GM23338 (cell line): ENCODE measurements around the gene PCGF3. TPM values are rescaled to one million over a fixed set of nuclear protein-coding genes. Genes with fewer than 3 reads are reported as not detected.
A peak's percentile ranks its signal among the peaks of the same experiment; 100 is the strongest.
"Not testable (repeated sequence)": the region's sequence is repeated elsewhere in the genome, so short reads cannot be mapped to it uniquely, and the experiment has no call there.

Experiments used
- ATAC-seq: fragments of 200-7000 bp; cut with Tn5 transposase; 3 replicates; pipeline ENCODE4 v1.9.1; 2020
- DNase-seq: peaks from one replicate; pipeline ENCODE4 v3.0.0-alpha.2; 2015; ENCODE audit warnings: low spot score
- H2AFZ ChIP-seq: fragments of 200-600 bp; sonication (generic); 2 replicates; pipeline ENCODE4 v1.8.0; 2016; ENCODE audit warnings: antibody characterized with exemption, mild to moderate bottlenecking, moderate library complexity
- H3F3A ChIP-seq: fragments of 200-600 bp; sonication (generic); replicated peaks from 2 replicates; pipeline ENCODE4 v1.8.0; 2017; ENCODE audit warnings: antibody characterized with exemption, mixed run types, low read depth
- H3K27ac ChIP-seq: fragments of 200-600 bp; sonication (generic); 2 replicates; pipeline ENCODE4 v1.6.1; 2016; ENCODE audit warnings: low read depth
- H3K27me3 ChIP-seq: fragments of 200-600 bp; sonication (generic); 2 replicates; pipeline ENCODE4 v1.8.0; 2016; ENCODE audit warnings: mild to moderate bottlenecking, mixed run types, moderate library complexity; ENCODE audit not compliant: insufficient read depth
- H3K36me3 ChIP-seq: fragments of 200-600 bp; sonication (generic); 2 replicates; pipeline ENCODE4 v1.8.0; 2016; ENCODE audit warnings: mild to moderate bottlenecking; ENCODE audit not compliant: insufficient read depth
- H3K4me1 ChIP-seq: fragments of 200-600 bp; sonication (generic); 2 replicates; pipeline ENCODE4 v1.8.0; 2016; ENCODE audit warnings: mild to moderate bottlenecking, moderate library complexity; ENCODE audit not compliant: insufficient read depth
- H3K4me2 ChIP-seq: fragments of 200-600 bp; sonication (generic); 2 replicates; pipeline ENCODE4 v1.7.1; 2017; ENCODE audit warnings: mixed run types
- H3K4me3 ChIP-seq: fragments of 200-600 bp; sonication (generic); 2 replicates; pipeline ENCODE4 v1.6.1; 2016; ENCODE audit warnings: mixed run types
- H3K79me2 ChIP-seq: fragments of 200-600 bp; sonication (generic); replicated peaks from 2 replicates; pipeline ENCODE4 v1.8.0; 2017; ENCODE audit warnings: mild to moderate bottlenecking; ENCODE audit not compliant: insufficient read depth
- H3K9me2 ChIP-seq: fragments of 200-600 bp; sonication (generic); 2 replicates; pipeline ENCODE4 v1.8.0; 2017; ENCODE audit not compliant: insufficient read depth
- H4K20me1 ChIP-seq: fragments of 200-600 bp; sonication (generic); replicated peaks from 2 replicates; pipeline ENCODE4 v1.8.0; 2017; ENCODE audit warnings: mild to moderate bottlenecking; ENCODE audit not compliant: insufficient read depth
- H3K27ac Mint-ChIP-seq: 2 replicates; pipeline ENCODE4 v1.8.0; 2020; ENCODE audit warnings: inconsistent platforms, mild to moderate bottlenecking, moderate library complexity, mixed read lengths
- H3K27me3 Mint-ChIP-seq: 3 replicates; pipeline ENCODE4 v1.8.0; 2022; ENCODE audit warnings: low read depth, mild to moderate bottlenecking, moderate library complexity, mixed read lengths, inconsistent platforms; ENCODE audit not compliant: insufficient read depth, poor library complexity
- H3K36me3 Mint-ChIP-seq: 3 replicates; pipeline ENCODE4 v1.8.0; 2021; ENCODE audit warnings: low read depth, mild to moderate bottlenecking, inconsistent platforms, moderate library complexity, mixed read lengths
- H3K4me1 Mint-ChIP-seq: 3 replicates; pipeline ENCODE4 v1.8.0; 2020; ENCODE audit warnings: mild to moderate bottlenecking, inconsistent platforms, mixed read lengths
- H3K4me3 Mint-ChIP-seq: 3 replicates; pipeline ENCODE4 v1.8.0; 2021; ENCODE audit warnings: moderate library complexity, mild to moderate bottlenecking, inconsistent platforms, mixed read lengths
- H3K9me3 Mint-ChIP-seq: 3 replicates; pipeline ENCODE4 v1.8.0; 2020; ENCODE audit warnings: moderate library complexity, mild to moderate bottlenecking, inconsistent platforms, mixed read lengths
- ETS1 ChIP-seq: IDR thresholded peaks from 2 replicates; pipeline ENCODE4 v1.6.1; 2016; ENCODE audit warnings: antibody characterized with exemption
- EZH2 ChIP-seq: fragments of 200-600 bp; sonication (generic); IDR thresholded peaks from one replicate; pipeline ENCODE4 v1.8.0; 2017; ENCODE audit warnings: antibody characterized with exemption, mild to moderate bottlenecking, low read depth; ENCODE audit not compliant: unreplicated experiment
- EZH2phosphoT487 ChIP-seq: fragments of 200-600 bp; sonication (generic); IDR thresholded peaks from one replicate; pipeline ENCODE4 v1.8.1; 2018; ENCODE audit warnings: antibody characterized with exemption; ENCODE audit not compliant: unreplicated experiment
- POLR2AphosphoS5 ChIP-seq: IDR thresholded peaks from 2 replicates; pipeline ENCODE4 v1.6.1; 2016; ENCODE audit warnings: antibody characterized with exemption, low read depth
- ZNF331 ChIP-seq: fragments of 250-450 bp; sonication (Bioruptor Pico); IDR thresholded peaks from 2 replicates; pipeline ENCODE4 v1.5.0; 2020; ENCODE audit warnings: low read depth, mild to moderate bottlenecking, moderate library complexity
- polyA plus RNA-seq: library from polyadenylated mRNA; unstranded; fragments of >200 nt; fragmentation: Nextera tagmentation; extraction: Ambion mirVana; gene quantifications from 2 replicates; pipeline ENCODE4 v1.2.1, GENCODE V29; 2016
- total RNA-seq: library from RNA; depleted of rRNA; stranded (reverse); fragments of >200 nt; shearing (Covaris generic); gene quantifications from 2 replicates; pipeline ENCODE4 v1.2.3, GENCODE V29; 2014
- TF ChIP-seq, protein P1 (sequence below), 2 experiments: fragments of 200-600 bp in 1 of 2; sonication (generic) in 1 of 2; conservative IDR thresholded peaks; 2 replicates each; pipeline versions ENCODE4 v1.5.1 to v1.6.1; 2016 to 2017; ENCODE audit warnings: antibody characterized with exemption in 2 of 2, low read depth in 2 of 2, mild to moderate bottlenecking in 2 of 2, moderate library complexity in 1 of 2
- TF ChIP-seq, protein P2 (sequence below): IDR thresholded peaks from one replicate; pipeline ENCODE4 v1.6.1; 2018; ENCODE audit warnings: antibody characterized with exemption; ENCODE audit not compliant: unreplicated experiment

Gene PCGF3
- total and polyA plus RNA-seq, 2 experiments from 2014 or later, result 33.1 to 49.0 TPM

GRCh38 chr4:779555-779954, 73.9 kb downstream of the PCGF3 start (continued):
- TF ChIP-seq ETS1, result no peak

DNA sequence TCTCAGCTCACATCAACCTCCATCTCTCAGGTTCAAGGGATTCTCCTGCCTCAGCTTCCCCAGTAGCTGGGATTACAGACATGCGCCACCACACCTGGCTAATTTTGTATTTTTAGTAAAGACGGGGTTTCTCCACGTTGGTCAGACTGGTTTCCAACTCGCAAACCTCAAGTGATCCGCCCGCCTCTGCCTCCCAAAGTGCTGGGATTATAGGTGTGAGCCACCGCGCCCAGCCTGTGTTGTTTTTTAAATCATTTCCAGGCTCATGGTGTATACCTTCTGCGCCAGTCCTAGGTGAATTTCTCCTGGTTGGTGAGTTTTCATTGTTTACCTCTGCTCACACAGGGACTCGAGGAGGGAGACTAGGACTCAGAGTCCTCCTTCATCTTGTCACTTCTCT, 74.6 kb downstream of the PCGF3 start:
- Mint-ChIP-seq H3K4me3 (peak overlapping the region; percentile 85), H3K4me1 (peaks cover 27% of the 10 kb centered on the region), H3K36me3 (peaks cover 54% of the 10 kb centered on the region), H3K27me3 (peaks cover 45% of the 10 kb centered on the region), H3K27ac (peak overlapping the region; percentile 52; the same call in 1 of the 2 replicates)
- peak overlapping the region; percentile 99 for H3K4me2 ChIP-seq
- peaks cover 48% of the 10 kb centered on the region for H4K20me1 ChIP-seq
- not testable (repeated sequence) for ATAC-seq, DNase-seq, H3K9me3 Mint-ChIP-seq, H3K9me2 ChIP-seq, H3K27ac ChIP-seq, H2AFZ ChIP-seq
- H3K36me3 ChIP-seq, result peaks cover 37% of the 10 kb centered on the region
- H3K27me3 ChIP-seq, result peaks cover 25% of the 10 kb centered on the region
- peaks cover 32% of the 10 kb centered on the region; the same call in 1 of the 2 replicates for H3K4me1 ChIP-seq
- H3K4me3 ChIP-seq, result peak overlapping the region; percentile 97
- peaks cover 63% of the 10 kb centered on the region for H3K79me2 ChIP-seq
- H3F3A ChIP-seq, result peaks cover 33% of the 10 kb centered on the region

GRCh38 chr4:780716-781492, 75.3 kb downstream of the PCGF3 start:
- H3K79me2 ChIP-seq, result peaks cover 56% of the 10 kb centered on the region

More at GRCh38 chr4:780716-781492, 75.3 kb downstream of the PCGF3 start:
- Histone ChIP-seq H3K4me3 (peak overlapping the region; percentile 97), H2AFZ (no peak overlapping the region), H3K36me3 (peaks cover 30% of the 10 kb centered on the region), H3K27me3 (peaks cover 31% of the 10 kb centered on the region), H3K4me1 (peaks cover 32% of the 10 kb centered on the region; the same call in 1 of the 2 replicates), H3K9me2 (no peaks in the 10 kb centered on the region), H3K4me2 (peak overlapping the region; percentile 99), H3F3A (peaks cover 27% of the 10 kb centered on the region), H4K20me1 (peaks cover 42% of the 10 kb centered on the region), H3K27ac (peak overlapping the region; percentile 94; the same call in 1 of the 2 replicates)
- no peaks in the 10 kb centered on the region for H3K9me3 Mint-ChIP-seq
- H3K27me3 Mint-ChIP-seq, result peaks cover 51% of the 10 kb centered on the region
- peak overlapping the region; percentile 85 for H3K4me3 Mint-ChIP-seq
- no peak overlapping the region; the same call in 1 of the 2 replicates for H3K27ac Mint-ChIP-seq
- no peak for DNase-seq
- ATAC-seq, result no peak; the same call in 2 of the 3 replicates
- TF ChIP-seq ETS1 (no peak), ZNF331 (CRISPR knock-in tag) (no peak), POLR2AphosphoS5 (no peak), EZH2 (no peak), EZH2phosphoT487 (no peak)
- TF ChIP-seq, protein P1, sequence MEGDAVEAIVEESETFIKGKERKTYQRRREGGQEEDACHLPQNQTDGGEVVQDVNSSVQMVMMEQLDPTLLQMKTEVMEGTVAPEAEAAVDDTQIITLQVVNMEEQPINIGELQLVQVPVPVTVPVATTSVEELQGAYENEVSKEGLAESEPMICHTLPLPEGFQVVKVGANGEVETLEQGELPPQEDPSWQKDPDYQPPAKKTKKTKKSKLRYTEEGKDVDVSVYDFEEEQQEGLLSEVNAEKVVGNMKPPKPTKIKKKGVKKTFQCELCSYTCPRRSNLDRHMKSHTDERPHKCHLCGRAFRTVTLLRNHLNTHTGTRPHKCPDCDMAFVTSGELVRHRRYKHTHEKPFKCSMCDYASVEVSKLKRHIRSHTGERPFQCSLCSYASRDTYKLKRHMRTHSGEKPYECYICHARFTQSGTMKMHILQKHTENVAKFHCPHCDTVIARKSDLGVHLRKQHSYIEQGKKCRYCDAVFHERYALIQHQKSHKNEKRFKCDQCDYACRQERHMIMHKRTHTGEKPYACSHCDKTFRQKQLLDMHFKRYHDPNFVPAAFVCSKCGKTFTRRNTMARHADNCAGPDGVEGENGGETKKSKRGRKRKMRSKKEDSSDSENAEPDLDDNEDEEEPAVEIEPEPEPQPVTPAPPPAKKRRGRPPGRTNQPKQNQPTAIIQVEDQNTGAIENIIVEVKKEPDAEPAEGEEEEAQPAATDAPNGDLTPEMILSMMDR (conservative IDR thresholded peaks at IDR 0.05; ENCODE audit: low read depth in 2 of 2), result no peak
- TF ChIP-seq, protein P2, sequence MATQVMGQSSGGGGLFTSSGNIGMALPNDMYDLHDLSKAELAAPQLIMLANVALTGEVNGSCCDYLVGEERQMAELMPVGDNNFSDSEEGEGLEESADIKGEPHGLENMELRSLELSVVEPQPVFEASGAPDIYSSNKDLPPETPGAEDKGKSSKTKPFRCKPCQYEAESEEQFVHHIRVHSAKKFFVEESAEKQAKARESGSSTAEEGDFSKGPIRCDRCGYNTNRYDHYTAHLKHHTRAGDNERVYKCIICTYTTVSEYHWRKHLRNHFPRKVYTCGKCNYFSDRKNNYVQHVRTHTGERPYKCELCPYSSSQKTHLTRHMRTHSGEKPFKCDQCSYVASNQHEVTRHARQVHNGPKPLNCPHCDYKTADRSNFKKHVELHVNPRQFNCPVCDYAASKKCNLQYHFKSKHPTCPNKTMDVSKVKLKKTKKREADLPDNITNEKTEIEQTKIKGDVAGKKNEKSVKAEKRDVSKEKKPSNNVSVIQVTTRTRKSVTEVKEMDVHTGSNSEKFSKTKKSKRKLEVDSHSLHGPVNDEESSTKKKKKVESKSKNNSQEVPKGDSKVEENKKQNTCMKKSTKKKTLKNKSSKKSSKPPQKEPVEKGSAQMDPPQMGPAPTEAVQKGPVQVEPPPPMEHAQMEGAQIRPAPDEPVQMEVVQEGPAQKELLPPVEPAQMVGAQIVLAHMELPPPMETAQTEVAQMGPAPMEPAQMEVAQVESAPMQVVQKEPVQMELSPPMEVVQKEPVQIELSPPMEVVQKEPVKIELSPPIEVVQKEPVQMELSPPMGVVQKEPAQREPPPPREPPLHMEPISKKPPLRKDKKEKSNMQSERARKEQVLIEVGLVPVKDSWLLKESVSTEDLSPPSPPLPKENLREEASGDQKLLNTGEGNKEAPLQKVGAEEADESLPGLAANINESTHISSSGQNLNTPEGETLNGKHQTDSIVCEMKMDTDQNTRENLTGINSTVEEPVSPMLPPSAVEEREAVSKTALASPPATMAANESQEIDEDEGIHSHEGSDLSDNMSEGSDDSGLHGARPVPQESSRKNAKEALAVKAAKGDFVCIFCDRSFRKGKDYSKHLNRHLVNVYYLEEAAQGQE, result no peak
- peaks cover 29% of the 10 kb centered on the region for H3K4me1 Mint-ChIP-seq
- peaks cover 47% of the 10 kb centered on the region for H3K36me3 Mint-ChIP-seq
